Breast epithelium (tissue), 3 donors: ENCODE data around the gene ARFIP1.

Experiments used
- CTCF ChIP-seq, 3 donors: fragments of 450-650 bp; IDR thresholded peaks; one replicate each; pipeline ENCODE4 v1.5.1; 2016 to 2017; ENCODE audit warnings: antibody characterized with exemption in 3 of 3, mild to moderate bottlenecking in 3 of 3, moderate library complexity in 3 of 3
- POLR2A ChIP-seq: fragments of 450-650 bp; IDR thresholded peaks from one replicate; pipeline ENCODE4 v1.6.1; 2016; ENCODE audit warnings: antibody characterized with exemption, mild to moderate bottlenecking, moderate library complexity
- POLR2AphosphoS5 ChIP-seq, 3 donors: sonication (generic); formaldehyde crosslinking; IDR thresholded peaks; one replicate each; pipeline ENCODE4 v1.6.1; 2017; ENCODE audit warnings: antibody characterized with exemption in 3 of 3

- TF ChIP-seq POLR2A = no peak
- TF ChIP-seq CTCF (IDR thresholded peaks at IDR 0.05) = no peak
- TF ChIP-seq POLR2AphosphoS5 (IDR thresholded peaks at IDR 0.05) = no peak
Observed at GRCh38 chr4:152777488-152777887, 2.3 kb upstream of the ARFIP1 start.
